H9 (cell line): ENCODE data around the gene TARP.

Experiments used
- DNase-seq: peaks from one replicate; pipeline ENCODE4 v3.0.0-alpha.2; 2017
- H2AFZ ChIP-seq: one replicate; pipeline ENCODE4 v1.6.1; 2013; ENCODE audit warnings: mild to moderate bottlenecking, low read length, control low read depth, moderate library complexity
- H2AK5ac ChIP-seq: 2 replicates; pipeline ENCODE4 v1.6.1; 2013; ENCODE audit warnings: low read length, control low read depth, mixed read lengths; ENCODE audit not compliant: insufficient read length
- H2BK120ac ChIP-seq: one replicate; pipeline ENCODE4 v1.6.1; 2013; ENCODE audit warnings: low read depth, mild to moderate bottlenecking, low read length, control low read depth, inconsistent platforms; ENCODE audit not compliant: poor library complexity, severe bottlenecking
- H2BK12ac ChIP-seq: 2 replicates; pipeline ENCODE4 v1.6.1; 2013; ENCODE audit warnings: low read length, control low read depth, mixed read lengths, low read depth; ENCODE audit not compliant: insufficient read length
- H2BK15ac ChIP-seq: 2 replicates; pipeline ENCODE4 v1.6.1; 2013; ENCODE audit warnings: low read depth, low read length, control low read depth
- H2BK20ac ChIP-seq: one replicate; pipeline ENCODE4 v1.6.1; 2013; ENCODE audit warnings: low read depth, mild to moderate bottlenecking, low read length, control low read depth, inconsistent platforms; ENCODE audit not compliant: poor library complexity, severe bottlenecking
- H2BK5ac ChIP-seq: 2 replicates; pipeline ENCODE4 v1.6.1; 2013; ENCODE audit warnings: low read length, control low read depth, mixed read lengths; ENCODE audit not compliant: insufficient read length
- H3K14ac ChIP-seq: 2 replicates; pipeline ENCODE4 v1.6.1; 2013; ENCODE audit warnings: low read length, control low read depth; ENCODE audit not compliant: insufficient read depth
- H3K18ac ChIP-seq: 2 replicates; pipeline ENCODE4 v1.6.1; 2013; ENCODE audit warnings: low read depth, mild to moderate bottlenecking, mixed read lengths, low read length, control low read depth; ENCODE audit not compliant: insufficient read length
- H3K23ac ChIP-seq: 2 replicates; pipeline ENCODE4 v1.6.1; 2013; ENCODE audit warnings: low read length, control low read depth, mixed read lengths, low read depth; ENCODE audit not compliant: insufficient read length
- H3K23me2 ChIP-seq: 2 replicates; pipeline ENCODE4 v1.6.1; 2013; ENCODE audit warnings: low read depth, mild to moderate bottlenecking, mixed read lengths, low read length, control low read depth; ENCODE audit not compliant: insufficient read length, poor library complexity, severe bottlenecking
- H3K27ac ChIP-seq: 2 replicates; pipeline ENCODE4 v1.5.1; 2013; ENCODE audit warnings: low read length, control low read depth, mixed read lengths, low read depth; ENCODE audit not compliant: insufficient read length
- H3K27me3 ChIP-seq: 2 replicates; pipeline ENCODE4 v1.6.1; 2013; ENCODE audit warnings: low read length, control low read depth, inconsistent platforms; ENCODE audit not compliant: insufficient read depth
- H3K4ac ChIP-seq: 2 replicates; pipeline ENCODE4 v1.6.1; 2013; ENCODE audit warnings: low read depth, mild to moderate bottlenecking, control low read depth, inconsistent platforms, low read length, moderate library complexity
- H3K4me1 ChIP-seq: 2 replicates; pipeline ENCODE4 v1.6.1; 2013; ENCODE audit warnings: low read length, control low read depth, inconsistent platforms; ENCODE audit not compliant: insufficient read depth
- H3K4me2 ChIP-seq: 2 replicates; pipeline ENCODE4 v1.6.1; 2013; ENCODE audit warnings: low read length, control low read depth, mixed read lengths; ENCODE audit not compliant: insufficient read length, insufficient read depth
- H3K56ac ChIP-seq: 2 replicates; pipeline ENCODE4 v1.6.1; 2013; ENCODE audit warnings: low read depth, mild to moderate bottlenecking, mixed read lengths, low read length, control low read depth; ENCODE audit not compliant: insufficient read length
- H3K79me1 ChIP-seq: 2 replicates; pipeline ENCODE4 v1.6.1; 2013; ENCODE audit warnings: low read depth, mild to moderate bottlenecking, moderate library complexity, low read length, control low read depth, inconsistent platforms; ENCODE audit not compliant: insufficient read depth, poor library complexity, severe bottlenecking
- H3K79me2 ChIP-seq: 2 replicates; pipeline ENCODE4 v1.6.1; 2013; ENCODE audit warnings: low read length, control low read depth, inconsistent platforms; ENCODE audit not compliant: insufficient read depth
- H3K9ac ChIP-seq: 2 replicates; pipeline ENCODE4 v1.6.1; 2013; ENCODE audit warnings: low read length, control low read depth, mixed read lengths; ENCODE audit not compliant: insufficient read length; ENCODE audit errors: extremely low read depth
- H3K9me3 ChIP-seq: one replicate; pipeline ENCODE4 v1.6.1; 2013; ENCODE audit warnings: low read depth, low read length, inconsistent platforms; ENCODE audit not compliant: control insufficient read depth
- H3T11ph ChIP-seq: one replicate; pipeline ENCODE4 v1.6.1; 2013; ENCODE audit warnings: mild to moderate bottlenecking, low read length, control low read depth, inconsistent platforms
- H4K20me1 ChIP-seq: one replicate; pipeline ENCODE4 v1.6.1; 2013; ENCODE audit not compliant: control insufficient read depth, insufficient read length, insufficient read depth
- H4K5ac ChIP-seq: 2 replicates; pipeline ENCODE4 v1.6.1; 2013; ENCODE audit warnings: low read depth, mild to moderate bottlenecking, mixed read lengths, low read length, control low read depth; ENCODE audit not compliant: insufficient read length
- H4K8ac ChIP-seq: replicated peaks from 2 replicates; pipeline ENCODE4 v1.6.1; 2013; ENCODE audit warnings: low read length, control low read depth, mixed read lengths, low read depth; ENCODE audit not compliant: insufficient read length
- H4K91ac ChIP-seq: 2 replicates; pipeline ENCODE4 v1.6.1; 2013; ENCODE audit warnings: low read depth, mild to moderate bottlenecking, moderate library complexity, mixed read lengths, low read length, control low read depth; ENCODE audit not compliant: insufficient read length
- H3K27ac Mint-ChIP-seq, 3 experiments: 2 replicates in 2 of 3; 3 replicates in 1 of 3; pipeline ENCODE4 v1.8.0; 2020 to 2021; ENCODE audit warnings: mixed read lengths in 3 of 3, mild to moderate bottlenecking in 1 of 3, moderate library complexity in 1 of 3
- H3K27me3 Mint-ChIP-seq: 2 replicates; pipeline ENCODE4 v1.8.0; 2021; ENCODE audit warnings: low read depth, mild to moderate bottlenecking, moderate library complexity, mixed read lengths
- H3K36me3 Mint-ChIP-seq, 3 experiments: 2 replicates in 2 of 3; 3 replicates in 1 of 3; pipeline ENCODE4 v1.8.0; 2020 to 2021; ENCODE audit warnings: low read depth in 3 of 3, mixed read lengths in 3 of 3; ENCODE audit not compliant: insufficient read depth in 1 of 3
- H3K4me1 Mint-ChIP-seq, 2 experiments: 2 replicates each; pipeline ENCODE4 v1.8.0; 2020; ENCODE audit warnings: mixed read lengths in 2 of 2
- H3K4me3 Mint-ChIP-seq, 2 experiments: 2 replicates in 1 of 2; 3 replicates in 1 of 2; pipeline ENCODE4 v1.8.0; 2020 to 2021; ENCODE audit warnings: mild to moderate bottlenecking in 2 of 2, mixed read lengths in 2 of 2, moderate library complexity in 1 of 2
- H3K9me3 Mint-ChIP-seq, 2 experiments: 2 replicates in 1 of 2; 3 replicates in 1 of 2; pipeline ENCODE4 v1.8.0; 2020; ENCODE audit warnings: mild to moderate bottlenecking in 2 of 2, mixed read lengths in 2 of 2, moderate library complexity in 1 of 2
- WGBS: extraction: QIAGEN DNeasy Blood & Tissue Kit; methylation state at CpG from one replicate; pipeline ENCODE4 v1.1.7; 2013; ENCODE audit warnings: missing lambda C conversion rate, low lambda C conversion rate, mixed read lengths; ENCODE audit not compliant: insufficient read length; ENCODE audit errors: extremely low coverage; 5-methylcytosine and 5-hydroxymethylcytosine counted together
- TF ChIP-seq, protein P1 (sequence below): fragments of 200-600 bp; sonication (generic); conservative IDR thresholded peaks from 3 replicates; pipeline ENCODE4 v1.8.0; 2021; ENCODE audit warnings: antibody characterized with exemption, mild to moderate bottlenecking

TARP gene

DNA sequence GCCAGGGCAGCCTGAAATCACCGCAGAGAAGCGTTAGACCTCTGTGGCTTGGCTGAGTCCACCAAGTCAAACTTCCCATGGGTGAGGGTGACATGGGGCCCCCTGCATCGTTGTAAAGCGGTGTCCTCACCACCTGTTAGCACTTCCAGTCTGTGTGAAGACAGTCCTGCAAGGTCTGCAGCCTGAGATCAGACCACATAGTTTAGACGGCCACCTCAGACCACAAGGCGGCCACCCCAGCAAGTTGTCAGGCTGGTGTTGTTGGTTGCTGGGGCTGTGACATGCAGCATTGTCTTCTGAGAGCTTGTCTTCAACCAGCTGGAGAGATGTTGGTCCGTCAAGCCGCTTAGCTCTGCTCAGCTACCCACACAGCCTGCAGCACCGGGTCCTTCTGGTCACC, 44.1 kb upstream of the TARP start:
- Histone ChIP-seq H3K23me2 (no peaks in the 10 kb centered on the region), H3K27me3 (no peaks in the 10 kb centered on the region), H3K14ac (no peak overlapping the region; the same call in 1 of the 2 replicates), H3K4me2 (no peak overlapping the region), H3K27ac (no peak overlapping the region), H2AFZ (no peak overlapping the region), H4K8ac (no peak overlapping the region), H2BK5ac (no peak overlapping the region), H3K79me2 (no peaks in the 10 kb centered on the region), H2BK120ac (no peak overlapping the region), H4K5ac (no peak overlapping the region), H3K23ac (no peak overlapping the region), H2BK15ac (no peak overlapping the region), H3K79me1 (no peaks in the 10 kb centered on the region), H3K56ac (no peak overlapping the region), H3K18ac (peak overlapping the region; percentile 47), H3K9me3 (no peaks in the 10 kb centered on the region), H3T11ph (no peak overlapping the region), H4K20me1 (no peaks in the 10 kb centered on the region), H2AK5ac (no peak overlapping the region), H3K4ac (no peak overlapping the region), H3K9ac (no peak overlapping the region), H3K4me1 (0 out of 2 replicates have a peak, but pooled peaks cover 4% of the 10 kb centered on the region), H4K91ac (no peak overlapping the region), H2BK20ac (no peak overlapping the region), H2BK12ac (peak overlapping the region; percentile 30)
- TF ChIP-seq, protein P1, sequence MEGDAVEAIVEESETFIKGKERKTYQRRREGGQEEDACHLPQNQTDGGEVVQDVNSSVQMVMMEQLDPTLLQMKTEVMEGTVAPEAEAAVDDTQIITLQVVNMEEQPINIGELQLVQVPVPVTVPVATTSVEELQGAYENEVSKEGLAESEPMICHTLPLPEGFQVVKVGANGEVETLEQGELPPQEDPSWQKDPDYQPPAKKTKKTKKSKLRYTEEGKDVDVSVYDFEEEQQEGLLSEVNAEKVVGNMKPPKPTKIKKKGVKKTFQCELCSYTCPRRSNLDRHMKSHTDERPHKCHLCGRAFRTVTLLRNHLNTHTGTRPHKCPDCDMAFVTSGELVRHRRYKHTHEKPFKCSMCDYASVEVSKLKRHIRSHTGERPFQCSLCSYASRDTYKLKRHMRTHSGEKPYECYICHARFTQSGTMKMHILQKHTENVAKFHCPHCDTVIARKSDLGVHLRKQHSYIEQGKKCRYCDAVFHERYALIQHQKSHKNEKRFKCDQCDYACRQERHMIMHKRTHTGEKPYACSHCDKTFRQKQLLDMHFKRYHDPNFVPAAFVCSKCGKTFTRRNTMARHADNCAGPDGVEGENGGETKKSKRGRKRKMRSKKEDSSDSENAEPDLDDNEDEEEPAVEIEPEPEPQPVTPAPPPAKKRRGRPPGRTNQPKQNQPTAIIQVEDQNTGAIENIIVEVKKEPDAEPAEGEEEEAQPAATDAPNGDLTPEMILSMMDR = no peak
- Mint-ChIP-seq H3K27me3 (no peaks in the 10 kb centered on the region), H3K27ac (no peak overlapping the region), H3K36me3 (no peaks in the 10 kb centered on the region), H3K4me3 (no peak overlapping the region), H3K9me3 (no peaks in the 10 kb centered on the region), H3K4me1 (peaks cover 13 to 19% of the 10 kb centered on the region in 2 experiments)
- no peak for DNase-seq
- WGBS = no CpG with 5 or more reads among the region's 9 CpGs
